Fibroblast of skin of back (primary cell): ENCODE data around the gene RUVBL2.
A peak's percentile ranks its signal among the peaks of the same experiment; 100 is the strongest.

Experiments
- DNase-seq: peaks from one replicate; pipeline ENCODE4 v3.0.0-alpha.2; 2013

RUVBL2 gene

DNA sequence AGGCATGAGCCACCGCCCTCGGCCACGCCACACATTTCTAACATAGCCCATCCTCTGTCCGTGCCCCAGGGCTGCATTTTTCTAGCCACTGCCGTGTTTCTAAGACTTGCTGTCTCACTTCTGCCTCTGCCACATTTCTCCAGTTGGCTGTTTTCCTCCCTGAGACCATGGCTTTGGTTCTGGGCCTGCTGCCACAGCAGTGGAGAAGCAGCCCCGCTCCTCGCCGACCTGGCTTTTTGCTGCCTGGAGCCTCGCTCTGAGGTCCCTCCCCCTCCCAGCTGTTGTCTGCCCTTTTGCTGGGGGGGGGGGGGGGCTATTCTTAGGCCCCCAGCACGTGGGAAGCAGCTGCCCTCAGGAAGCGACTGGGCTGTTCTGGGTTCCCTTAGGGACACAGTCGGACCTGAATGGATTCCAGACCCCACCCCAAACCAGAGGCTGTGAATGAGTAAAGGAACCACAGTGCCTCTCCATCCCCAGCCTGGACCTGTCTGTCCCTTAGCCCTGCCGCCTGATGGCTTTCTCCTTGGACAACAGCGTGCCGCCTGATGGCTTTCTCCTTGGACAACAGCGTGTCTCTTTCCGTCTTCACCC is 3.9 kb upstream of the RUVBL2 start:
- no peak for DNase-seq

DNA sequence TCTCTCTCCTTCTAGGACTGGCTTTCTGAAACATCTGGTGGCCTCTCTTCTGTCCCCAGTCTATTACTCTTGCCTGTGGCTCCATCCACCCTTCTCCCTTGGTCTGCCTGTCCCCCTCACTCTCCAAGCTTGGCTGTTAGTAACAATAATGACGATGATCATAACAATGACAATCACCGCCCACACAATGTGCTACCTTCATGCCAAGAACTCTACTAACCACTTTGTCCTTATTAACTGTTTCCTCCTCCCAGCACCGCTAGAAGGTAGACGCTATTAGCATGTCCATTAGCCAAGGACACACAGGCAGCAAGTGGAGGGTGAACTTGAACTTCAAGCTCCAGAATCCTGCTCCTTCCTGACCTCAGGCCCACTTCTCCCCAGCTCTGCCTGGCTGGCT is 3.3 kb upstream of the RUVBL2 start:
- no peak for DNase-seq

GRCh38 chr19:48991011-48991609 is 2.6 kb upstream of the RUVBL2 start:
- DNase-seq: no peak

DNA sequence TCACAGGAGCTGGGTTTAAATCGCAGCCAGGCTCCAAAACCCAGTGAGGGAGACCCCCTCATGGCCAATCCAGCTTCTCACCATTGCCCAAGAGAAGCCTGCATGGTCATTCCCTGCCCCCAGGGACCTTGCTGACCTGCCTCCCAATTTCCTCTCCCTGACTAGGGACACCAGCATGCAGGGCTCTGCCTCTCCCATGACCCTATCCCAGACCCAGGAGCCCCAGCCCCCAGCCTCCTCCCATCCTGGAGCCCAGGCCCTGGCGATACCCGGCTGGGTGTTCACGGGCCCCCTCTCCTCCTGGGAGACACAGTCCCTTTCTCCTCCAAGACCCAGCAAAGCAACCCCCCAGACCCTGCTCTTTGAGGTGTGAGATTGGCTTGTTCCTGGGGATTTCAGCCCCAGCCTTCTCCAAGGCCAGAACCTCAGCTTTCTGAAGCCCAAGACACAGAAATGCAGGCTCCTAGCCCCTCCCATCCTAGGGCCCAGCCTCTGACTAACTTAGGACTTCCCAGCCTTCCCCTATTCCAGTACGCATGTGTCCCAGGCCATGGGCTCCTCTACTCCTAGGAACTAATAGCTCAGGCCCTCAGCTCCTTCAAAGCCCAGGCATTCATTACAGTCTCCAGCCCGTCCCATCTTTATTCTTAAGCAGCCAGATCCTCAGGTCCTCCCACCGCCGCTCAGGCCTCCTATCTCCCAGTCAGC is 1.7 kb upstream of the RUVBL2 start:
- DNase-seq: peak; percentile 86

- no peak for DNase-seq
These were observed 1.0 kb upstream of the RUVBL2 start for GRCh38 chr19:48992581-48993174.

GRCh38 chr19:48994035-48994386 is 324 bp downstream of the RUVBL2 start:
- no peak for DNase-seq

DNA sequence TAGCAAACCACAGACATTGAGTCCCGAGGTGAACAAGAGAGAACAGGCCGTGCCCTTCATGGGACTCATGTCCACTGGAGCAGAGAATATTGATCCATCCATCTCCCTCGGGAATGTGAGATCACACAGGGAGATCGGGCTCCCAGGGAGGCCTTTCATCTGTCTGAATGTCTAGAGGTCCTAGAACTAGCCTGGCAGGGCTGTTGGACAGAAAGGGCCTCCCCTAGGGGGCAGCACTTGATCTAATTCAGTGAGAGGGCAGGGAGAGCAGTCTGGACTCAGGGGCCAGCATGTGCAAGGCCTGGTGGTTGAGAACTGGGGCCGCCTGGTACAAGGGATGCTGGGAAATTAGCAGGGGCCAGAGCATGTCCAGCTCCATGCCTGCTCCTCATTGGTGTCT is 4.3 kb downstream of the RUVBL2 start:
- peak; percentile 69 for DNase-seq

DNA sequence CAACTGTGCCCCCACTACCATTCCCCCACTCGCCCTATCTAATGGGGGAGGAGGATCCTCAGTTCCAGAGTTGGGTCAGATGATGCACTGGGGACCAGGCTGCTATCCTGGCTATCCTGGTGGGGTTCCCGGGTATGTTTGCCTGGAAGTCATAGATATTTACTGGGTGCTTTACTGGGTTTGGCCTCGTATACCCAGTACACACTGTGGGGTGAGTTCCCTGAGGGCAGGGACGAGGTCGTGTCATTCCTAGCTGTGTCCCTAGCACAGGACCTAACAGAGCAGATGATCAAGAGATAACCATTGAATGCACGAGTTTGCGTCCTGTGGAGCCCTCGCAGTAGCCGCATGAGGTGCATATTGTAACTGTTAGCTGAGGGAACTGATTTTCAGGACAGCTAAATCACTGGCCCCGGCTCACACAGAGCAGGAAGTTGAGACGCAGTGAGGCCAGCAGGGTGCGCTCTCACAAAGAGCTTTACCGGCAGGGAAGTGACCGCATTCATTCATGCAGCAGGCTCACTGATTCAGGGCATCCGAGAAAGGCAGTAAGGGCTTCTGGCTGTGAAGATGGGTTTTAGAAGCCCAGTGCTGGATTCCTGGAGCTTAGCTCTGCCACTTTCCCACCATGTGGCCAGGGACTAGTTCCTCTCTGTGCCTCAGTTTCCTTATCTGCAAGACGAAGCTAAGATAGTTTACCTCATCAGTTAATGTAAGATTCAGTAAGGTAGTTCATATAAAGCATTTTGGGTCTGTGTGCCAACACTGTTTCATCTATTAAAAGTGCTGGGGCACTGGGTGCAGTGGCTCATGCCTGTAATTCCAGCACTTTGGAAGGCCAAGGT is 6.0 kb downstream of the RUVBL2 start:
- DNase-seq: peak; percentile 71

DNA sequence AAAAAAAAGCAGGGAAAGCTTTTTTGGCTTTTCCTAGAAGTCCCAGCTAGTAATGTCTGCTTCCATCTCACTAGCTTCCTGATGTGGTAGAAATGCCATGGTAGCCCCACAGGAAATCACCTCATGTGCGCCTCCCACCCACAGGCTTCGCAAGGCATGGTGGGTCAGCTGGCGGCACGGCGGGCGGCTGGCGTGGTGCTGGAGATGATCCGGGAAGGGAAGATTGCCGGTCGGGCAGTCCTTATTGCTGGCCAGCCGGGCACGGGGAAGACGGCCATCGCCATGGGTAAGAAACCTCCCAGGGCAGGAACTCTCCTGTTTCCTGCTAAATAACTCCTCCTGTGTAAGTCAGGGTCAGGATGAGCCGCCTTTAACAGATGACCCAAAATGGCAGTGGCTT is 10.4 kb downstream of the RUVBL2 start:
- DNase-seq: no peak

GRCh38 chr19:49004964-49005614 is 11.4 kb downstream of the RUVBL2 start:
- no peak for DNase-seq

DNA sequence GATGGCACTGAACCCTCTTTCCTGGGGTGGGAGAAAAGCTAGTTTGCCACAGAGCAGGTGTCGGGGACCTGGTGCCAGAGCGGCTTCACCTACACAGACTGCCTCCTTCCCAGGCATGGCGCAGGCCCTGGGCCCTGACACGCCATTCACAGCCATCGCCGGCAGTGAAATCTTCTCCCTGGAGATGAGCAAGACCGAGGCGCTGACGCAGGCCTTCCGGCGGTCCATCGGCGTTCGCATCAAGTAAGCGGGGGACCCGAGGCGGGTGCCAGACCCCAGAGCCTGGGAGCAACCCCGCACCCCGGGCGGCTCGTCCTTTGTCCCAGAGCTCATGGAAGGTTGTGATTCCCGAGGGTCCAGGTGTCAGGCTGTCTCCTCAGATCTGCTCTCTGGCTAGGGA is 13.2 kb downstream of the RUVBL2 start:
- no peak for DNase-seq

- DNase-seq: no peak
These were observed 16.1 kb downstream of the RUVBL2 start for GRCh38 chr19:49009828-49010227.

GRCh38 chr19:49010453-49010852 is 16.8 kb downstream of the RUVBL2 start:
- no peak for DNase-seq

GRCh38 chr19:49011194-49011593 is 17.5 kb downstream of the RUVBL2 start:
- no peak for DNase-seq

DNA sequence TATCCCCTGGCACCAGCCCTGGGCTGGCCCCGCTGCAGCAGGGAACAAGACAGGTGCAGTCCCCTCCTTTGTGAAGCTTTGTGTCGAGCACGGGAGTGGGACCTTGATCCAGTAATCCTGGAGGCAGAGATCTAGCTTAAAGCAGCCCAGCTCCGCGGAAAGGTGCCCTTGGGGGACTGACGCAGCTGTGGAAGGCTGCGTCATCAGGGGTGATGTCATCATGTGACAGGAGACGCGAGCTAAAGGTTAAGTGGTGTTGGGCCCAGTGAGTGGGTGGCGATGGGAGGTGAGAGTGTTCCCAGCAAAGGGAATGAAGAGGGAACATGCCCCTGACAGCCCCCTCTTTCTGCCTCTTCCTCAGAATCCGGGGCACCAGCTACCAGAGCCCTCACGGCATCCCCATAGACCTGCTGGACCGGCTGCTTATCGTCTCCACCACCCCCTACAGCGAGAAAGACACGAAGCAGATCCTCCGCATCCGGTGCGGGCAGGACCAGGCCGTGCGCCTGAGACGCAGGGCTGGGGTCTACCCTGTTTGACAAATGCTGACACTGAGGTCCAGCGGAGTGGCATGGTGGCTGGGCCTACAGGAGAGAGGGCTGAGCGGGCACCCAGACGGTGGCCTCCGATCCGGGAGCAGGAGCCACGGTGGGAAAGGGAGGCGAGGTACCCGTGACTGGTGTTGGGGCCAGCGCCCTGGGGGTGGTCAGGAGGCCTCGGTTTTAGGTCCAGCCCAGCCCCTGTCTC is 20.6 kb downstream of the RUVBL2 start:
- no peak for DNase-seq

DNA sequence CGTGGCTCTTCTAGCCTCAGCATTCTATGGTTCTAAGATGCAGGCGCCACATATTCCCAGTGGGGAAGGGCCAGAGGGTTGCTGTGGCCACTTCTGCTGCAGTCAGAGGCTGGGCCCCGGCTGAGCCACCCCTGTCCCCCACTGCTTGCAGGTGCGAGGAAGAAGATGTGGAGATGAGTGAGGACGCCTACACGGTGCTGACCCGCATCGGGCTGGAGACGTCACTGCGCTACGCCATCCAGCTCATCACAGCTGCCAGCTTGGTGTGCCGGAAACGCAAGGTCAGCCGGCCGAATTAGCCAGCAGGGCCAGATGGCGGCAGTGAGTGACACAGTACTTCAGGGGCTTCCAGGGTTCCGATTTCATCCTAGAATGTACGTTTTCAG is 21.2 kb downstream of the RUVBL2 start:
- no peak for DNase-seq

- no peak for DNase-seq
These were observed 22.6 kb downstream of the RUVBL2 start for GRCh38 chr19:49016067-49016839.

DNA sequence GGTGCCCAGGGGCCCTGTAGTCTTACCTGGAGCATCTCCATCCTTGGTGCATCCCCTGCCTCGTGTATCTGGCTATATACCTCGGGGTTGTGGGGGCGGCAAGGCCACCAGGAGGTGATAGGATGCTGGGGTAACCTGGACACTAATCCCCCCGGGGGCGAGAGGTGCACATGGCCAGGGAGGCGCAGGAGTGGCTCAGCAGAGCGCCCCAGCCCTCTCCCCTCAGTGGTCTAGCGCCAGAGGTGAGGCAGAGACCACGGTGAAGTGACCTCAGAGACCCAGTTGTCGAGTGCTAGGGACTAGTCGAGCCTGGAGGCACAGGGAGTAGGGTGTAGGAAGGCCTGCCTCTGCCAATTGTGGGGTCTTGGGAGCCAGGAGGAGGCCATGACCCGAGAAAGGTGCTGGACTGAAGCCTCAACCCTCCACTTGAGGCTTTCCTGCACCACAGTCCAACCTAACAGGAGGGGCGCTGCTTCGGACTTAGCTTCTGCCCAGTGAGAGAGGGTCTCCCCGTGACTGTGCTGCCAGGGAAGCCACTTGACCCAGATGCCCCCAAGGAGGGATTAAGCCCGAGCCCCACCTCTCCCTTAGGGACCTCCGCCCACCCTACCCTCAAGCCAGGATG is 23.5 kb downstream of the RUVBL2 start, which contains the start of gene LHB:
TSS of gene LHB (minus strand) at position 51 of the 625 bp plus-strand sequence. CDS start at position 41, 10 bp downstream.
- no peak for DNase-seq

DNA sequence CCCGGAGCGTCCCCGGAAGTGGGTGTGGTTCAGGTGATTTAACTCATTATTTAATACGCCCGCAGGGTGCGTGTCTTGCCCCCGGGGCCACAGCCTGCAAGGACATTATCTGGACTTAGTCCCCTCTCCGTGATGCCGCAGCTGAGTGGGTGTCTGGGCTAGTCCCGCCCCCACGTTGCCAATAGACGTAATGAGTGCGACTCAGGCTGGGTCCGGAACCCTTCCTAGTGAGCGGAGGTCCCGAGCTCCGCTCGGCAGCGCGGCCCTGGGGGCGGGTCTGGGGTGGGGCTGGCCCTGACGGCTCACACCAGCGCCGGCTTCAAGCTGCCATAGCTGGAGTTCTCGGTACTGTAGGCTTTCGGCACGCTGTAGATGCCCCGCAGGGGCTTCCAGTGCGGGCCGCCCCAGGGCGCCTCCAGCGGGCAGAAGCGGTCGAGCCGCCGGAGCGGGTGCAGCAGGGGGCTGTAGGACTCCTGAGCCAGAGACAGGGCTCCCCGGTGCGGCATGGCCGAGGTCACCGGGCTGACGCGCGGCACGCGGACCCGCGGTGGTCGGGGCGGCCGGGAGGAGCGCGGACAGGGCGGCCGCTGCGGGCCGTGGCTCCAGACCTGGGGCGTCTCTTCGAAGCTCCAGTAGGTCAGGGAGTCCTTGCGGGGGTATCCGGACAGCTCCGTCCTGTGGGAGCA is 24.1 kb downstream of the RUVBL2 start:
- DNase-seq: peak; percentile 67
